ACC112 (cell line): Measurements from ENCODE around the gene SEBOX.
A peak's percentile ranks its signal among the peaks of the same experiment; 100 is the strongest.

Experiments used
- H2AFZ ChIP-seq: fragments of 200-600 bp; sonication (generic); one replicate; pipeline ENCODE4 v1.6.0; 2017; ENCODE audit warnings: antibody characterized with exemption, low read length; ENCODE audit not compliant: unreplicated experiment
- H3K27ac ChIP-seq: fragments of 200-600 bp; sonication (generic); 2 replicates; pipeline ENCODE4 v1.5.1; 2014; ENCODE audit warnings: low read depth, mild to moderate bottlenecking, antibody characterized with exemption, low read length, moderate library complexity
- H3K27me3 ChIP-seq: fragments of 200-600 bp; sonication (generic); 2 replicates; pipeline ENCODE4 v1.6.1; 2014; ENCODE audit warnings: mild to moderate bottlenecking, antibody characterized with exemption, low read length, moderate library complexity, mixed read lengths; ENCODE audit not compliant: insufficient read depth
- H3K36me3 ChIP-seq: fragments of 200-600 bp; sonication (generic); 2 replicates; pipeline ENCODE4 v1.6.1; 2016; ENCODE audit warnings: mild to moderate bottlenecking, antibody characterized with exemption, low read length, moderate library complexity, mixed read lengths; ENCODE audit not compliant: insufficient read depth
- H3K4me1 ChIP-seq: fragments of 200-600 bp; sonication (generic); one replicate; pipeline ENCODE4 v1.6.1; 2016; ENCODE audit warnings: low read length, mixed read lengths; ENCODE audit not compliant: insufficient read depth, unreplicated experiment, control insufficient read depth
- H3K4me3 ChIP-seq: fragments of 200-600 bp; sonication (generic); 2 replicates; pipeline ENCODE4 v1.5.1; 2014; ENCODE audit warnings: mild to moderate bottlenecking, low read depth, low read length
- H3K79me2 ChIP-seq: fragments of 200-600 bp; sonication (generic); one replicate; pipeline ENCODE4 v1.6.0; 2016; ENCODE audit warnings: low read length; ENCODE audit not compliant: control insufficient read depth, unreplicated experiment, insufficient read depth

The SEBOX gene

DNA sequence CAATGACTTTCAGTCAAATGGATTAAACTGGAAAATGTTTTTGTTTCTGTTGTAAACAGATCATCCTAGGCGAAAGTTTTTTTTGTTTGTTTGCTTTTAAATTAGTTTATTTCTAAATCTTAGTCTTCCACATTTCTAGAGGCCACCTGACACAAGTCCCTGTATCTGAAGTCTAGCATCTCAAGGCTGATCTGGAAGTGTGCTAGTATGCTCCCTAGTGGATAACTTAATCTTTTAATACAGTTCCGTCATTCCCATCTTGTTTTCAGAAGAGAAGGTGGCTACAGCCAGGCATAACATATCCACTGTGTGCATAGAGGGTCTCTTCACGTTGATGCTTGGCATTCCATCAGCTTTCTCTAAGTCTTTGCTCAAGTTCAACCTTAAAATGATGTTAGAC is 37.3 kb downstream of the SEBOX start:
- Histone ChIP-seq H3K4me3 (no peak overlapping the region), H3K36me3 (peaks cover 10% of the 10 kb centered on the region; the same call in 1 of the 2 replicates), H2AFZ (no peak overlapping the region), H3K79me2 (peaks cover 4% of the 10 kb centered on the region), H3K4me1 (no peaks in the 10 kb centered on the region), H3K27ac (no peak overlapping the region), H3K27me3 (no peaks in the 10 kb centered on the region)

DNA sequence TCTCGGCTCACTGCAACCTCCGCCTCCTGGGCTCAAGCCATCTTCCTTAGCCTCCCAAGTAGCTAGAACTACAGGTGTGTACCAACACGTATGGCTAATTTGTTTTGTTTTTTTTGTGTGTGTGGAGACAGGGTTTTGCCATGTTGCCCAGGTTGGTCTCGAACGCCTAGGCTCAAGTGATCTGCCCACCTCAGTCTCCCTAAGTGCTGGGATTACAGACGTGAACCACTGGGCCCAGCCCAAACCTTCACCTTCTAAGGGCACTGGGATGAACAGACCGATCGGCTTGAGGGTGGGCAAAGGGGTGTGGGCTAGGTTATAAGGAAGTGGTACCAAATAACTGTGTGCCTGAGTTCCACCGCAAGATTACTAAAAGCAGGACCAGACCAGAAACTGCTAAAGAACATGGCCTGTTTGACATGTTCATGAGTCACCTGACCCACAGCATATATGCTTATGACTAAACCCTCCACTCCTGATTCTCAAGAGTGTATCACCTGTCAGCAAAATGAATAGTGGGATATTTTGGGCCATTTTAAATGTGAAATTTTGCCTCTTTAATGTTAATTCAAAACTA is 37.9 kb downstream of the SEBOX start:
- Histone ChIP-seq H3K36me3 (peaks cover 10% of the 10 kb centered on the region; the same call in 1 of the 2 replicates), H3K79me2 (peaks cover under 1% of the 10 kb centered on the region), H3K27me3 (no peaks in the 10 kb centered on the region), H3K4me3 (no peak overlapping the region), H2AFZ (no peak overlapping the region), H3K4me1 (no peaks in the 10 kb centered on the region), H3K27ac (no peak overlapping the region)

- Histone ChIP-seq H2AFZ (no peak overlapping the region), H3K4me3 (no peak overlapping the region), H3K4me1 (no peaks in the 10 kb centered on the region), H3K79me2 (no peaks in the 10 kb centered on the region), H3K27ac (no peak overlapping the region), H3K27me3 (no peaks in the 10 kb centered on the region), H3K36me3 (peaks cover 10% of the 10 kb centered on the region; the same call in 1 of the 2 replicates)
These were observed 38.9 kb downstream of the SEBOX start for GRCh38 chr17:28326114-28326513.

GRCh38 chr17:28325211-28325610 is 39.8 kb downstream of the SEBOX start:
- no peak overlapping the region for H3K27ac ChIP-seq
- no peak overlapping the region for H3K4me3 ChIP-seq
- no peak overlapping the region for H2AFZ ChIP-seq
- no peaks in the 10 kb centered on the region for H3K27me3 ChIP-seq
- H3K36me3 ChIP-seq, result peaks cover 10% of the 10 kb centered on the region; the same call in 1 of the 2 replicates
- peaks cover 4% of the 10 kb centered on the region for H3K4me1 ChIP-seq
- peaks cover 2% of the 10 kb centered on the region for H3K79me2 ChIP-seq

DNA sequence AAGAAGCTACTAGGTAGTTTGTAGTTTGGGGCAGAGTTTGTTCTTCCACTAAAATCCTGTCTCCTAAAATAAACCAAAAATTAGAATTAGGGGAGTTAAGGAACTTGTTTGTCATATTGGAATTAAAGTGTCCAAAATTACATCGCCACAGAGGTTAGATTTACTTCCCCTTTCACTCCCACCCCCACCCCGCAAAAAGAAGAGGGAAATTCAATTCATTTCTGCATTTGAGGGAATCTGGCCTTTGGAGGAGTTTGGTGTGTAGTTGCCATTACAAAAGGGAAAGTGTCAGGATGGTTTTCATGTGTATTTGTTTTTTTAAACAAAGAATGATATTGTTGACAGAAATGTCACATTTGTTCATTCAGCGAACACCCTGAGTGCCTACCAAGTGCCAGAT is 40.2 kb downstream of the SEBOX start:
- Histone ChIP-seq H3K36me3 (peaks cover 10% of the 10 kb centered on the region; the same call in 1 of the 2 replicates), H3K27ac (no peak overlapping the region), H2AFZ (no peak overlapping the region), H3K4me3 (no peak overlapping the region), H3K27me3 (no peaks in the 10 kb centered on the region), H3K79me2 (peaks cover 6% of the 10 kb centered on the region), H3K4me1 (peaks cover 7% of the 10 kb centered on the region)

DNA sequence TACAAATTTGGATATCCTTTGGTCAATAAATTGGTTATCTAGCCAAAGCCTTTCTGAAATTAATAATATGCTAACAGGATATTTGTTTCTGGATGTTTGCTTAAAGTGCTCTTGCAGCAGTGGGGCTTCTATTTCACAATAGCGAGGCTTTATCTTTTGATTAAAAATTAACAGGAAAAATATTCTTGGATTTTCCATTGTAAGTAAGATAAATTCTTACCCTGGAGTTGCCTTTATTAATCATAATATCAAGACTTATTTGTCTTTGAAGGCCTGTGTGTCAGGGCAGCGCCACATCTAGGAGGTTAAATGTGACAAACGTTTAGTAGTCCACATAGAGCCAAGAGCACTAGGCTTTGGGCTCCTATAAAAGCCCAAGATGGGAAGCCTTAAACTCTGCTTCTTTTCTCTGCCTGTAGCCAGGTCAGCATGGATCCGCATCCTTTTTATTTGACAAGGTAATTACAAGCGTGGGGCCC is 40.7 kb downstream of the SEBOX start:
- H3K36me3 ChIP-seq, result peaks cover 10% of the 10 kb centered on the region; the same call in 1 of the 2 replicates
- H3K27me3 ChIP-seq, result no peaks in the 10 kb centered on the region
- peaks cover 7% of the 10 kb centered on the region for H3K4me1 ChIP-seq
- no peak overlapping the region for H2AFZ ChIP-seq
- H3K79me2 ChIP-seq, result peaks cover 6% of the 10 kb centered on the region
- H3K4me3 ChIP-seq, result no peak overlapping the region
- H3K27ac ChIP-seq, result no peak overlapping the region

GRCh38 chr17:28320215-28321061 is 44.6 kb downstream of the SEBOX start:
- Histone ChIP-seq H3K79me2 (peaks cover 6% of the 10 kb centered on the region), H2AFZ (no peak overlapping the region), H3K27ac (no peak overlapping the region), H3K4me1 (peaks cover 10% of the 10 kb centered on the region), H3K4me3 (peak overlapping the region; percentile 81), H3K36me3 (no peaks in the 10 kb centered on the region), H3K27me3 (no peaks in the 10 kb centered on the region)

- Histone ChIP-seq H3K27me3 (no peaks in the 10 kb centered on the region), H3K79me2 (peaks cover 6% of the 10 kb centered on the region), H3K4me1 (peaks cover 10% of the 10 kb centered on the region), H2AFZ (peak overlapping the region; percentile 55), H3K4me3 (peak overlapping the region; percentile 81), H3K36me3 (no peaks in the 10 kb centered on the region), H3K27ac (0 out of 2 replicates have a peak overlapping the region, but pooled peaks have one; percentile 14)
These were observed 45.4 kb downstream of the SEBOX start for GRCh38 chr17:28319598-28319935.

DNA sequence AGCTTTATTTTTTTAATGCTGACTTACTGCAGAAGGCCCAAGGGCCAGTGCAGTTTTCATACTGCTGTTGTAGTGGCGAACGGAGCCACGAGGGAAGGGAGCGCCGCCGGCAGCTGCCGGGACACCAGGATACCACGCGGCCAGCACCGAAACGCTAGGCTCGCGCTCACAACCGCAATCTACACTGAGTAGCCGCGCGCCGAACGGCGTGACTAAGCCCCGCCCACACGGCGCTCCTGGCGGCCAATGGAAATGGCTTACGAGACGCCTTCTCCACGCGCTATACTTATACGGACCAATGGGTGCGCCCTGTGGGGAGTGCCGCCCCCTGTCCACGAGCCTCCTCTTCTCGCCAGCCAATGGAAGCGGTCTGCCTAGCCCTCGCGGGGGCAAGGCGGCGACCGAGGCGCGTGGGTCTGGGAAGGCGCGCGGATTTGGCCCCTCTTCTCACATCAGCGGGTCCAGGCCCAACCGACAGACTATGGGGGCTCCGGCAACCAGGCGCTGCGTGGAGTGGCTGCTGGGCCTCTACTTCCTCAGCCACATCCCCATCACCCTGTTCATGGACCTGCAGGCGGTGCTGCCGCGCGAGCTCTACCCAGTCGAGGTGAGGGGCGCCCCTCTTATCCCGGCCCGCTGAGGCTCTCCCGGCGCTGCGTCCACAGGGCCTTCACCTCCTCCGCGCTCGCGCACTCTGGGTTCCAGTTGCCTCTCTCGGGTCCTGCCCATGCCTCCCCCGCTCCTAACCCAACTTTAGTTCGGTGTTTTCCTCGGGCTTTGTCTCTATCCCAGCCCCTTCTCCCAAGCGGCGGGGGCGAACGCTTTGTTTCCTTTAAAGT is 46.0 kb downstream of the SEBOX start, which contains the start of gene TMEM97:
Gene TMEM97, plus strand, starts transcription at position 442 of the 839 bp plus-strand sequence. Its CDS starts 40 bp downstream, at position 482.
- H3K36me3 ChIP-seq, result no peaks in the 10 kb centered on the region
- no peaks in the 10 kb centered on the region for H3K27me3 ChIP-seq
- H3K4me1 ChIP-seq, result peaks cover 10% of the 10 kb centered on the region
- H3K27ac ChIP-seq, result peak within 1 kb of the TSS; percentile 14; the same call in 1 of the 2 replicates
- H3K4me3 ChIP-seq, result peak within 1 kb of the TSS; percentile 81
- peaks cover 6% of the 10 kb centered on the region for H3K79me2 ChIP-seq
- H2AFZ ChIP-seq, result peak within 1 kb of the TSS; percentile 80
